Esophagus squamous epithelium (tissue), 5 donors: Measurements from ENCODE around the gene VWA1. TPM values are rescaled to one million over a fixed set of nuclear protein-coding genes. Genes with fewer than 3 reads are reported as not detected.

Source experiments
- DNase-seq: peaks from one replicate; lab custom pipeline; 2025; lab: John Stamatoyannopoulos, UW
- H3K27ac ChIP-seq, 4 donors: fragments of 200-600 bp; sonication (generic); one replicate each; pipeline ENCODE4 v1.5.1; 2016 to 2019; ENCODE audit warnings: mild to moderate bottlenecking in 1 of 4
- H3K27me3 ChIP-seq, 4 donors: fragments of 200-600 bp; sonication (generic); 1 replicate in 3 of 4; 2 replicates in 1 of 4; pipeline versions ENCODE4 v1.5.1 to v1.6.0; 2017 to 2021; ENCODE audit warnings: antibody characterized with exemption in 1 of 4
- H3K36me3 ChIP-seq, 3 donors: fragments of 200-600 bp; sonication (generic); one replicate each; pipeline ENCODE4 v1.5.1; 2016 to 2019
- H3K4me1 ChIP-seq, 3 donors: fragments of 200-600 bp; sonication (generic); one replicate each; pipeline ENCODE4 v1.5.1; 2017 to 2019
- H3K4me3 ChIP-seq, 4 donors: fragments of 200-600 bp; sonication (generic); 1 replicate in 3 of 4; 2 replicates in 1 of 4; pipeline ENCODE4 v1.5.1; 2016 to 2019; ENCODE audit warnings: mild to moderate bottlenecking in 2 of 4, moderate library complexity in 1 of 4
- H3K9me3 ChIP-seq, 3 donors: fragments of 200-600 bp; sonication (generic); one replicate each; pipeline ENCODE4 v1.5.1; 2016 to 2019
- POLR2A ChIP-seq, 4 donors: fragments of 450-650 bp; IDR thresholded peaks; one replicate each; pipeline ENCODE4 v1.6.1; 2017; ENCODE audit warnings: antibody characterized with exemption in 4 of 4, mild to moderate bottlenecking in 4 of 4, moderate library complexity in 3 of 4
- WGBS, 2 donors: methylation state at CpG; one replicate each; pipeline ENCODE4 v1.1.5; 2018; 5-methylcytosine and 5-hydroxymethylcytosine counted together
- intact Hi-C: fragments of 100-400 bp; cut with DNase I; formaldehyde crosslinking; loops from one replicate; pipeline ENCODE4 v1.15.0; 2022
- total RNA-seq, 4 donors: library from RNA; depleted of rRNA; stranded (reverse); fragments of >200 nt; gene quantifications; one replicate each; pipeline ENCODE4 v1.1.0, GENCODE V29; 2016
- TF ChIP-seq, protein P1 (sequence below), 6 experiments: fragments of 450-650 bp in 4 of 6; fragments of 200-600 bp in 2 of 6; sonication (generic) in 2 of 6; IDR thresholded peaks; one replicate each; pipeline ENCODE4 v1.5.1; 2016 to 2019; ENCODE audit warnings: antibody characterized with exemption in 6 of 6, mild to moderate bottlenecking in 4 of 6, moderate library complexity in 4 of 6
- donor health status: DM: yes; HTN: yes; CAD: no.

The VWA1 gene
- total RNA-seq, 4 donors from 2014 or later = 20.0 to 55.0 (median 34.6) TPM

DNA sequence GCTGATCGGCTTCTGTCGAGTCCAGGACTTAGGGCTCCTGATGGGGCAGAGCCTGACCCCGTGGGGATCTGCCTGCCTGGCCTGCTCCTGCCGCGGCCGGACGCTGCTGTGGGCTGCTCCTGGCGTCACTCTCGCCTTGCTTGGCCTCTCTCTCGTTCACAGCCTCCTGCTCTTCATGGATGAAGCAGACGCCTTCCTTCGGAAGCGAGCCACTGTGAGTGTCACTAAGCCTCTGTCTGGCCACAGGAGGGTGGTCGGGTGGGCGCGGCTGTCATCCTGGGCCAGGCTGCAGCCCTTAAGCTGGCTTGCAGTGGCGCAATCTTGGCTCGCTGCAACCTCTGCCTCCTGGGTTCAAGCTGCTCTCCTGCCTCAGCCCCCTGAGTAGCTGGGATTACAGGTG, 52.2 kb downstream of the VWA1 start:
- H3K4me1 ChIP-seq = no peaks in the 10 kb centered on the region
- peaks cover 0 to 6% (median 0%) of the 10 kb centered on the region in 3 donors for H3K9me3 ChIP-seq
- H3K27me3 ChIP-seq = no peaks in the 10 kb centered on the region
- no peak for TF ChIP-seq POLR2A (IDR thresholded peaks at IDR 0.05)
- TF ChIP-seq, protein P1, sequence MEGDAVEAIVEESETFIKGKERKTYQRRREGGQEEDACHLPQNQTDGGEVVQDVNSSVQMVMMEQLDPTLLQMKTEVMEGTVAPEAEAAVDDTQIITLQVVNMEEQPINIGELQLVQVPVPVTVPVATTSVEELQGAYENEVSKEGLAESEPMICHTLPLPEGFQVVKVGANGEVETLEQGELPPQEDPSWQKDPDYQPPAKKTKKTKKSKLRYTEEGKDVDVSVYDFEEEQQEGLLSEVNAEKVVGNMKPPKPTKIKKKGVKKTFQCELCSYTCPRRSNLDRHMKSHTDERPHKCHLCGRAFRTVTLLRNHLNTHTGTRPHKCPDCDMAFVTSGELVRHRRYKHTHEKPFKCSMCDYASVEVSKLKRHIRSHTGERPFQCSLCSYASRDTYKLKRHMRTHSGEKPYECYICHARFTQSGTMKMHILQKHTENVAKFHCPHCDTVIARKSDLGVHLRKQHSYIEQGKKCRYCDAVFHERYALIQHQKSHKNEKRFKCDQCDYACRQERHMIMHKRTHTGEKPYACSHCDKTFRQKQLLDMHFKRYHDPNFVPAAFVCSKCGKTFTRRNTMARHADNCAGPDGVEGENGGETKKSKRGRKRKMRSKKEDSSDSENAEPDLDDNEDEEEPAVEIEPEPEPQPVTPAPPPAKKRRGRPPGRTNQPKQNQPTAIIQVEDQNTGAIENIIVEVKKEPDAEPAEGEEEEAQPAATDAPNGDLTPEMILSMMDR (IDR thresholded peaks at IDR 0.05) = no peak
- no peak for DNase-seq
- intact Hi-C loops = no loop called here
- 90 to 97% methylated on average over 4 to 16 of the region's 18 CpGs for WGBS, 2 donors
- no peak overlapping the region for H3K27ac ChIP-seq
- no peak overlapping the region for H3K4me3 ChIP-seq
- peaks cover 37 to 100% (median 52%) of the 10 kb centered on the region in 3 donors for H3K36me3 ChIP-seq

DNA sequence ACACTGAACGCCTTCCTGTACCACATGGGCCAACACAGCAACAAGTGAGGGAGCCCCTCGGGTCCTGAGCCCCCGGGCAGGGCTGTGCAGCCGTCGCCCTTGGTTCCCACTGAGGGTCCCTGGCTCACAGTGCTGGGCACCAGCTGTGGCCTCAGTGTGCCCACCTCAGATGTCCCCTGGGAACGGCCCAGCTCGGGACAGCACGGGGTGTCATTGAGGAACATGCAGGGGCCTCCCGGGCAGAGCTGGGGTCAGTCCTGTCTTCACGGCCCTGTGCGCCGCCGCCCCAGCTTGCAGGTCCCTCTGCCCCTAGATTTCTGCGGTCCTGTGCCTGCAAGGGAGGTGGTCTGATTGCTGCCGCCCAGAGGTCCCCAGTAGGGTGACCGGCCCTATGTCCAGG, 53.7 kb downstream of the VWA1 start:
- Histone ChIP-seq H3K27ac (no peak overlapping the region), H3K9me3 (peaks cover 0 to 12% (median 6%) of the 10 kb centered on the region in 3 donors), H3K36me3 (peaks cover 27 to 100% (median 38%) of the 10 kb centered on the region in 3 donors), H3K27me3 (no peaks in the 10 kb centered on the region), H3K4me1 (no peaks in the 10 kb centered on the region), H3K4me3 (no peak overlapping the region)
- no peak for DNase-seq
- no peak for TF ChIP-seq POLR2A (IDR thresholded peaks at IDR 0.05)
- TF ChIP-seq, protein P1 (IDR thresholded peaks at IDR 0.05) = no peak
- WGBS, 2 donors = 94 to 95% methylated on average over 3 to 10 of the region's 16 CpGs
- intact Hi-C loops = no loop called here

DNA sequence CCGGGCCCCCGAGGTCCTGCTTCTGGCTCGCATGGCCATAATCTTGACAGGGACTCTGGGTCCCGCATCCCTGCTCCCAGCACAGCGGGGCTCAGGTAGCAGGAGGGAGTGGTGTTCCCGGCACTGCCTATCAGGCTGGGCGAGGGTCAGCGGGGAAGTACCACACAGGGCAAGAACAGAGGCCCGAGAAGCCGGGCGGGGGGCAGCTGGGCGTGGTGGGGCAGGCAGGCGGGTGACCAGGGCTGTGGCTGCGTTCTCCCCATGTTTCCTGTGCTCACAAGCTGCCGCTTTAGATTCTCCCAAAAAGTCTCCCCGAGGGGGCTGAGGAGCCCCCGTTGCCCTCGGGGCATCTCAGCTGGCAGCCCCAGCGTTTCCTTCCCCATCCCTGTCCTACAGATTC, 54.4 kb downstream of the VWA1 start:
- Histone ChIP-seq H3K27me3 (no peaks in the 10 kb centered on the region), H3K4me3 (no peak overlapping the region), H3K4me1 (no peaks in the 10 kb centered on the region), H3K9me3 (peaks cover 0 to 12% (median 6%) of the 10 kb centered on the region in 3 donors), H3K27ac (no peak overlapping the region), H3K36me3 (peaks cover 27 to 100% (median 38%) of the 10 kb centered on the region in 3 donors)
- TF ChIP-seq, protein P1 (IDR thresholded peaks at IDR 0.05) = no peak
- TF ChIP-seq POLR2A (IDR thresholded peaks at IDR 0.05) = no peak
- DNase-seq = no peak
- WGBS, 2 donors = 94 to 100% methylated on average over 3 to 5 of the region's 19 CpGs
- intact Hi-C loops = no loop called here

DNA sequence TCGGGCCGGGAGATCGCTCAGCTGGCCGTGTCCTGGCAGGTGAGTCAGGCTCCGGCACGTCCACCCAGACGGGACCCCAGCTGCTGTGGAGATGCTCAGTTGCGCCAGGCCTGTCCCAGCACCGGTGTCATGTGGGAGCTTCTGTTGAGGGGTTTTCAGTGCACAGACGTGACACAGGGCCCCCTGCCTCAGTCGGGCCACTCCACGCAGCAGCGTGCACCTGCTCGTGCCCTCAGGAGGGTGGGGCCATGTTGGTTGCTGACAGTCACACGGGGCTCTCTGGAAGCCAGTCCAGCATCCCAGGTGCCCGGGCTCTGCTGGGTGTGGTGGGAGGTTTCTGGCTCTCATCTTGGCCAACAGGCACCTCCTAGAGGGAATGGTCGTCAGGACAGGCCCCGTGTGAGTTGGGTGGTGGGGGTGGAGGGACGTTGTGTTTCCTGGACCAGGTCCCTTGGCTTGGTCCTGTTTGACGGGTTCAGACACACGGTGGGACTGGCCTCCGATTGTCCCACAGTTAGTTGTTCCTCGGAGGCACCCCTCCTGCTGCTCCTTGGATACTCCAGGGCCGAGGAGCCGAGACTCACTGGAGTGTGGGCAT, 55.2 kb downstream of the VWA1 start:
- H3K4me3 ChIP-seq = no peak overlapping the region
- peaks cover 27 to 100% (median 44%) of the 10 kb centered on the region in 3 donors for H3K36me3 ChIP-seq
- no peak overlapping the region for H3K27ac ChIP-seq
- peaks cover 0 to 12% (median 6%) of the 10 kb centered on the region in 3 donors for H3K9me3 ChIP-seq
- no peaks in the 10 kb centered on the region for H3K27me3 ChIP-seq
- TF ChIP-seq, protein P1 (IDR thresholded peaks at IDR 0.05) = no peak
- no peak for TF ChIP-seq POLR2A (IDR thresholded peaks at IDR 0.05)
- no peak for DNase-seq
- no peaks in the 10 kb centered on the region for H3K4me1 ChIP-seq
- no CpG with 5 or more reads among the region's 25 CpGs for WGBS, 2 donors
- intact Hi-C loops = no loop called here

DNA sequence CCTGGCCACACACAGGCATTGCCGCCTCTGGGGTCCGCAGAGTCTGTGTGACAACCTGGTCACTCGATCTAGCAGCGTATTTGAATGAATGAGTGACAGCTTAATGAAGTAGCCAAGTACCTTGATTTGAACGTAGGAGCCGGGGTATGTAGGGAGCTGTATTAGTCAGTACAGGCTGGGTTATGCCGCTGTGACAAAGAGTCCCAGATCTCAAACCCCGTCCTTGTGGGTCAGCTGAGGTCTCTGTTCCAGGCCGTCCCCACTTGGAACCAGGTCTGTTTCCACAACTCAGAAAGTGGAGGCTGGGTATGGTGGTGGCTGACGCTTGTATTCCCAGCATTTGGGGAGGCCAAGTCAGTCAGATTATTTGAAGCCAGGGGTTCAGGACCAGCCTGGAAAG, 56.1 kb downstream of the VWA1 start:
- no peak for DNase-seq
- Histone ChIP-seq H3K4me3 (no peak overlapping the region), H3K36me3 (peaks cover 27 to 98% (median 43%) of the 10 kb centered on the region in 3 donors), H3K27ac (no peak overlapping the region), H3K27me3 (no peaks in the 10 kb centered on the region), H3K9me3 (peaks cover 0 to 12% (median 6%) of the 10 kb centered on the region in 3 donors), H3K4me1 (no peaks in the 10 kb centered on the region)
- 97 to 98% methylated on average over 6 to 10 of the region's 10 CpGs for WGBS, 2 donors
- intact Hi-C loops = no loop called here
- TF ChIP-seq, protein P1 (IDR thresholded peaks at IDR 0.05) = no peak
- TF ChIP-seq POLR2A (IDR thresholded peaks at IDR 0.05) = no peak

Other genes starting within 250 kb of the VWA1 start
- 10 to 100 TPM in 1 of 4 donors, 1 to 10 TPM in 3; 2.0 to 21.0 (median 2.8) TPM for gene TNFRSF18, start 229.1 kb upstream of the VWA1 start, total RNA-seq
- 1 to 10 TPM in 1 of 4 donors, under 1 TPM in 2, not detected in 1; 0.40 to 1.3 (median 0.57) TPM for gene TNFRSF4, start 221.5 kb upstream of the VWA1 start, total RNA-seq
- gene SDF4, start 203.7 kb upstream of the VWA1 start, total RNA-seq = 10 to 100 TPM; 65.0 to 75.4 (median 67.6) TPM
- gene B3GALT6, start 203.5 kb upstream of the VWA1 start, total RNA-seq = 10 to 100 TPM; 13.5 to 17.5 (median 15.6) TPM
- 1 to 10 TPM in 2 of 4 donors, under 1 TPM in 1, not detected in 1; 0.79 to 3.0 (median 1.7) TPM for gene C1QTNF12, start 189.0 kb upstream of the VWA1 start, total RNA-seq
- gene UBE2J2, start 161.8 kb upstream of the VWA1 start, total RNA-seq = 10 to 100 TPM; 32.6 to 54.3 (median 42.5) TPM
- 1 to 10 TPM; 1.1 to 8.3 (median 1.5) TPM for gene SCNN1D, start 155.3 kb upstream of the VWA1 start, total RNA-seq
- 10 to 100 TPM; 36.4 to 66.7 (median 56.9) TPM for gene ACAP3, start 127.8 kb upstream of the VWA1 start, total RNA-seq
- 10 to 100 TPM; 20.0 to 52.5 (median 33.2) TPM for gene PUSL1, start 127.1 kb upstream of the VWA1 start, total RNA-seq
- 10 to 100 TPM; 61.5 to 82.0 (median 63.6) TPM for gene INTS11, start 111.0 kb upstream of the VWA1 start, total RNA-seq
- 10 to 100 TPM; 27.7 to 75.2 (median 33.4) TPM for gene CPTP, start 110.9 kb upstream of the VWA1 start, total RNA-seq
- under 1 TPM; 0.13 to 0.57 (median 0.30) TPM for gene TAS1R3, start 104.4 kb upstream of the VWA1 start, total RNA-seq
- gene DVL1, start 86.3 kb upstream of the VWA1 start, total RNA-seq = 100 to 1,000 TPM in 1 of 4 donors, 10 to 100 TPM in 3; 63.5 to 111 (median 88.0) TPM
- 10 to 100 TPM in 2 of 4 donors, 1 to 10 TPM in 1, under 1 TPM in 1; 0.45 to 33.8 (median 12.8) TPM for gene MXRA8, start 77.1 kb upstream of the VWA1 start, total RNA-seq
- 100 to 1,000 TPM in 3 of 4 donors, 10 to 100 TPM in 1; 92.7 to 134 (median 123) TPM for gene AURKAIP1, start 60.5 kb upstream of the VWA1 start, total RNA-seq
- 100 to 1,000 TPM in 2 of 4 donors, 10 to 100 TPM in 2; 42.5 to 213 (median 104) TPM for gene CCNL2, start 36.4 kb upstream of the VWA1 start, total RNA-seq
- gene MRPL20, start 28.4 kb upstream of the VWA1 start, total RNA-seq = 100 to 1,000 TPM in 3 of 4 donors, 10 to 100 TPM in 1; 98.0 to 157 (median 116) TPM
- gene ANKRD65, start 14.4 kb upstream of the VWA1 start, total RNA-seq = 10 to 100 TPM in 2 of 4 donors, 1 to 10 TPM in 2; 4.7 to 28.3 (median 14.4) TPM
- under 1 TPM; under 0.01 to 1.00 (median 0.28) TPM for gene ATAD3C, start 14.0 kb downstream of the VWA1 start, total RNA-seq
- gene ATAD3B, start 36.1 kb downstream of the VWA1 start, total RNA-seq = 10 to 100 TPM in 3 of 4 donors, 1 to 10 TPM in 1; 9.9 to 40.1 (median 24.1) TPM
- 10 to 100 TPM; 27.0 to 53.8 (median 32.6) TPM for gene ATAD3A, start 76.5 kb downstream of the VWA1 start, total RNA-seq
- 1 to 10 TPM in 1 of 4 donors, not detected in 3; 2.7 TPM for gene TMEM240, start 104.9 kb downstream of the VWA1 start, total RNA-seq
- 100 to 1,000 TPM in 3 of 4 donors, 10 to 100 TPM in 1; 98.4 to 125 (median 124) TPM for gene SSU72, start 139.2 kb downstream of the VWA1 start, total RNA-seq
- gene FNDC10, start 164.4 kb downstream of the VWA1 start, total RNA-seq = 10 to 100 TPM in 1 of 4 donors, 1 to 10 TPM in 3; 5.8 to 15.6 (median 7.9) TPM
- 10 to 100 TPM; 80.0 to 99.8 (median 96.6) TPM for gene MIB2, start 179.8 kb downstream of the VWA1 start, total RNA-seq
- 1 to 10 TPM in 3 of 4 donors, under 1 TPM in 1; 0.49 to 7.6 (median 2.7) TPM for gene MMP23B, start 196.5 kb downstream of the VWA1 start, total RNA-seq
- gene CDK11B, start 223.3 kb downstream of the VWA1 start, total RNA-seq = 10 to 100 TPM; 10.1 to 17.2 (median 13.7) TPM